Activated B cell treated with CpG ODN at 0.5 μM for 24 hours (primary cell): ENCODE measurements around the gene FFAR1. TPM values are rescaled to one million over a fixed set of nuclear protein-coding genes. Genes with fewer than 3 reads are reported as not detected.

Source experiments
- ATAC-seq: fragments of 200-7000 bp; cut with Tn5 transposase; one replicate; pipeline ENCODE4 v1.10.0; 2021; ENCODE audit warnings: low read depth, mild to moderate bottlenecking, moderate library complexity
- CTCF ChIA-PET: fragments of 350-600 bp; sonication (Branson Sonifier 250); formaldehyde crosslinking; loops from one replicate; lab custom pipeline; 2021; ENCODE audit warnings: antibody characterized with exemption; lab: Charles Lee
- POLR2A ChIA-PET: fragments of 350-600 bp; sonication (Branson Sonifier 250); formaldehyde crosslinking; loops from one replicate; lab custom pipeline; 2021; ENCODE audit warnings: antibody characterized with exemption; lab: Charles Lee
- DNase-seq: peaks from one replicate; pipeline ENCODE4 v3.0.0; 2022
- H3K27ac Mint-ChIP-seq: one replicate; pipeline ENCODE4 v1.8.0; 2020; ENCODE audit warnings: mixed read lengths
- H3K27me3 Mint-ChIP-seq: one replicate; pipeline ENCODE4 v1.8.0; 2021; ENCODE audit warnings: mixed read lengths
- H3K36me3 Mint-ChIP-seq: one replicate; pipeline ENCODE4 v1.8.0; 2021; ENCODE audit warnings: low read depth, mixed read lengths
- H3K4me1 Mint-ChIP-seq: one replicate; pipeline ENCODE4 v1.8.0; 2021; ENCODE audit warnings: mixed read lengths
- H3K4me3 Mint-ChIP-seq: one replicate; pipeline ENCODE4 v1.8.0; 2020; ENCODE audit warnings: mild to moderate bottlenecking, mixed read lengths
- H3K9me3 Mint-ChIP-seq: one replicate; pipeline ENCODE4 v1.8.0; 2020; ENCODE audit warnings: mixed read lengths
- intact Hi-C: fragments of 100-400 bp; cut with micrococcal nuclease; formaldehyde crosslinking; loops from one replicate; pipeline ENCODE4 v1.15.1; 2024
- total RNA-seq: library from RNA; stranded (reverse); gene quantifications from 2 replicates; pipeline ENCODE4 v1.2.3, GENCODE V29; 2022
- TF ChIP-seq, protein P1 (sequence below): fragments of 200-600 bp; IDR thresholded peaks from one replicate; pipeline ENCODE4 v1.8.0; 2022; ENCODE audit warnings: antibody characterized with exemption, mild to moderate bottlenecking

The FFAR1 gene
- total RNA-seq, 1 donor from 2014 or later = 6.0 TPM

GRCh38 chr19:35360880-35361420, 13.2 kb downstream of the FFAR1 start:
- H3K27me3 Mint-ChIP-seq = peaks cover 11% of the 10 kb centered on the region
- no peaks in the 10 kb centered on the region for H3K9me3 Mint-ChIP-seq
- ChIA-PET CTCF (no interaction called here), POLR2A (no interaction called here)
- no peaks in the 10 kb centered on the region for H3K36me3 Mint-ChIP-seq
- ATAC-seq (no peak), DNase-seq (no peak)
- H3K4me1 Mint-ChIP-seq = peaks cover 5% of the 10 kb centered on the region
- intact Hi-C loops = no loop called here
- TF ChIP-seq, protein P1, sequence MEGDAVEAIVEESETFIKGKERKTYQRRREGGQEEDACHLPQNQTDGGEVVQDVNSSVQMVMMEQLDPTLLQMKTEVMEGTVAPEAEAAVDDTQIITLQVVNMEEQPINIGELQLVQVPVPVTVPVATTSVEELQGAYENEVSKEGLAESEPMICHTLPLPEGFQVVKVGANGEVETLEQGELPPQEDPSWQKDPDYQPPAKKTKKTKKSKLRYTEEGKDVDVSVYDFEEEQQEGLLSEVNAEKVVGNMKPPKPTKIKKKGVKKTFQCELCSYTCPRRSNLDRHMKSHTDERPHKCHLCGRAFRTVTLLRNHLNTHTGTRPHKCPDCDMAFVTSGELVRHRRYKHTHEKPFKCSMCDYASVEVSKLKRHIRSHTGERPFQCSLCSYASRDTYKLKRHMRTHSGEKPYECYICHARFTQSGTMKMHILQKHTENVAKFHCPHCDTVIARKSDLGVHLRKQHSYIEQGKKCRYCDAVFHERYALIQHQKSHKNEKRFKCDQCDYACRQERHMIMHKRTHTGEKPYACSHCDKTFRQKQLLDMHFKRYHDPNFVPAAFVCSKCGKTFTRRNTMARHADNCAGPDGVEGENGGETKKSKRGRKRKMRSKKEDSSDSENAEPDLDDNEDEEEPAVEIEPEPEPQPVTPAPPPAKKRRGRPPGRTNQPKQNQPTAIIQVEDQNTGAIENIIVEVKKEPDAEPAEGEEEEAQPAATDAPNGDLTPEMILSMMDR = no peak
- H3K27ac Mint-ChIP-seq = no peak overlapping the region
- H3K4me3 Mint-ChIP-seq = no peak overlapping the region

DNA sequence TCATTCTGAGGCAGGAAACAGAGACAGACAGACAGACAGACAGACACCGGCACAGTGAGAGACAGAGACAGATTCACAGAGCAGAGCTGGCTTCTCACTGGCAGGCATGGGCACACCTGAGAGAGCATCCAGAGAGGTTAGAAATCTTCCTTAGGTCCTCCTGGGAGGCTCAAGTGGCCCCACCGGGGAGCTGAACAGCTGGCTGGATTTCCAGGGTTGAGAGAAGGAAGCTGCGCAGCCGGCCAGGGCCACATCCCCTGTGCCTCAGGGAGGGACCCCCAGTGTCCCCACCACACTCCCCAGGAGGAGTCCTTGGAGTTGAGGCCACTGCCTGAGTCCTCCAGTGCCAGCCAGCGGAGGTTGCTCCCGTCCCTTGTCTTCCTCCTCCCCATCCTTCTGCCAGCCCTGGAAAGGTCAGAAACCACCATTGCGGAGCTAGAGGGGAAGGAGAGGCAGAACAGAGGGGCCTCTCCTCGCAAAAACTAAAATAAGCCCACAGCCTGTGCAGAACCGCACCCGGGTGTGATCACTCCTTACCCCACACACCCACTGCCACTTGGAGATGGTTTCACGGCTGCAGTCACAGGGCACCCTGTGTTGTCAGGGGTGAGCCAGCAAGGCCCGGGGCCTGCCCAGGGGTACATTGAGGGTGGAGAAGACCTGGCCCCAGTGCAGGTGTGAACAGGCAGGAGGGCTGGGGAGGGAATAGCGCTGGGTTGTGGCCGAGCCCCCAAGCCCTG, 14.7 kb downstream of the FFAR1 start:
- Mint-ChIP-seq H3K36me3 (no peaks in the 10 kb centered on the region), H3K9me3 (no peaks in the 10 kb centered on the region), H3K27ac (no peak overlapping the region), H3K4me3 (no peak overlapping the region), H3K4me1 (peaks cover 5% of the 10 kb centered on the region), H3K27me3 (peaks cover 11% of the 10 kb centered on the region)
- DNase-seq (no peak), ATAC-seq (no peak)
- CTCF ChIA-PET = no interaction called here
- intact Hi-C loops = no loop called here
- TF ChIP-seq, protein P1 = no peak
- POLR2A ChIA-PET = no interaction called here

GRCh38 chr19:35363001-35363590, 15.4 kb downstream of the FFAR1 start:
- Mint-ChIP-seq H3K4me1 (peaks cover 3% of the 10 kb centered on the region), H3K27me3 (peaks cover 8% of the 10 kb centered on the region), H3K4me3 (no peak overlapping the region), H3K36me3 (no peaks in the 10 kb centered on the region), H3K9me3 (no peaks in the 10 kb centered on the region), H3K27ac (no peak overlapping the region)
- ATAC-seq = no peak
- POLR2A ChIA-PET = interaction anchor here (1.3 kb wide), 1 partner anchor 15 kb away, joined by 3 read pairs; the partner anchor contains the start of gene FFAR1
- CTCF ChIA-PET = no interaction called here
- no peak for DNase-seq
- intact Hi-C loops = no loop called here
- TF ChIP-seq, protein P1 = no peak

- no peak overlapping the region for H3K4me3 Mint-ChIP-seq
- no peaks in the 10 kb centered on the region for H3K9me3 Mint-ChIP-seq
- TF ChIP-seq, protein P1 = no peak
- no peak for DNase-seq
- H3K27ac Mint-ChIP-seq = no peak overlapping the region
- ATAC-seq = no peak
- no peaks in the 10 kb centered on the region for H3K4me1 Mint-ChIP-seq
- intact Hi-C loops = no loop called here
- ChIA-PET POLR2A (interaction anchor here (1.3 kb wide), 1 partner anchor 16 kb away, joined by 3 read pairs; the partner anchor contains the start of gene FFAR1), CTCF (no interaction called here)
- no peaks in the 10 kb centered on the region for H3K36me3 Mint-ChIP-seq
- H3K27me3 Mint-ChIP-seq = peaks cover 5% of the 10 kb centered on the region
Observed at GRCh38 chr19:35363711-35364425, 16.2 kb downstream of the FFAR1 start.

- intact Hi-C loops = no loop called here
- Mint-ChIP-seq H3K27me3 (peaks cover 5% of the 10 kb centered on the region), H3K9me3 (peaks cover 2% of the 10 kb centered on the region), H3K4me1 (no peaks in the 10 kb centered on the region), H3K36me3 (no peaks in the 10 kb centered on the region), H3K27ac (no peak overlapping the region), H3K4me3 (no peak overlapping the region)
- CTCF ChIA-PET = no interaction called here
- TF ChIP-seq, protein P1 = no peak
- no peak for ATAC-seq
- POLR2A ChIA-PET = no interaction called here
- DNase-seq = no peak
Observed at GRCh38 chr19:35365303-35365702, 17.6 kb downstream of the FFAR1 start.
